ENCODE data around the gene NAPB.

DNA sequence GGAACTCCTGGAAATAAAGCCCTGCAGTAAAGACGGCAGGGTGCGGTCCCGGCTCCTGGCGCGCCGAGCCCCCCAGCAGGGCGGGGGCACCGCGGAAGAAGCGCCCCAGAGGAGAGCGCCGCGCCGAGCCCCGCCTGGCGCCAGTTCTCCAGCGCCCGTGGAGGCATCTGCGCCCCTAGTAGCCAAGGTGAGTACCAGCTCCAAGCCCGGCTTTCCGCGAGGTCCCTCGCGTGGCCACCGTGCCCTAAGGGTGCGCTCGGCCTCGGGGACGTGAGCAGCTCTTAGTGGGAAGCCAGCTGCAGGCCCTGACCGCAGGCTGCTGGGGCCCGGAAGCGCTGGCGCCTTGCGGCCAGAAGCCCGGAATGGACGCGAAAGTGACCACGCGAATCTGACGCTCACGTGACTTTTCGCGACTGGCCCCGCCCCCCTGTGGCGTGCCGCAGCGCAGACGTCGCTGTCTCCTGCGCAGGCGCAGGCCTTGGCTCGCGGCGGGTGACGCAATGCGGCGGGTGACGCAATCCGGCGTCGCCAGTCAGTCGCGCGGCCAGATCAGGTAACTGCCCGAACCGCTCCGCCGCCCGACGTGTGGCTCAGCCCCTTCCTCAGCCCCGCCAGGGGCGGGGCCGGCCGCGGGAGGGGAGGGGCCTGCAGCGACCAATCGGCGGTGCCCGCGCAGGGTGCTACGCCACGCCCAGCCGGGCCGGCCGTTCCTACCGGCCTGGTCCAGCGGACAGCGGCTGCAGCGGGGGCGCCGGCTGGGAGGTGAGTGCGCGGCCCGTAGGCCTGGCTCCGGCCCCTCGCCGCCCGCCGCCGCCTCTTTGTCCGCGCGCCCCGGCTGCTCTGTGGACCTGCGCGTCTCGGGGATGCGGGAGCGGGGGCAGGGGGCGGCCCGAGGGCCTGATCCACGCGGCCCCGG, 59.6 kb downstream of the NAPB start, which contains the start of gene GZF1:
- TF ChIP-seq CTCF (IDR thresholded peaks at IDR 0.05) (no peak), POLR2AphosphoS5 (IDR thresholded peaks at IDR 0.05; ENCODE audit: low read depth, low read length) (peak; percentile 97), TCF7L2 (IDR thresholded peaks at IDR 0.05; ENCODE audit: low read depth, low read length) (peak; percentile 58; the same call in 1 of the 2 replicates), SIN3A (IDR thresholded peaks at IDR 0.05; ENCODE audit: borderline replicate concordance, insufficient read depth, low read depth, low read length) (peak; percentile 58; the same call in 1 of the 2 replicates), REST (IDR thresholded peaks at IDR 0.05; ENCODE audit: insufficient read depth in 1 of 2, low read depth in 2 of 2, low read length in 1 of 2) (peak in 1 of 2 experiments; percentile 50; a peak in 1 of 4 replicates)
